NCI-H2081 treated with DMSO at 0.1 percent for 48 hours (cell line): ENCODE measurements around the gene NINJ2.

Source experiments
- DNase-seq: peaks from one replicate; lab custom pipeline; 2025; lab: John Stamatoyannopoulos, UW

Gene NINJ2

DNA sequence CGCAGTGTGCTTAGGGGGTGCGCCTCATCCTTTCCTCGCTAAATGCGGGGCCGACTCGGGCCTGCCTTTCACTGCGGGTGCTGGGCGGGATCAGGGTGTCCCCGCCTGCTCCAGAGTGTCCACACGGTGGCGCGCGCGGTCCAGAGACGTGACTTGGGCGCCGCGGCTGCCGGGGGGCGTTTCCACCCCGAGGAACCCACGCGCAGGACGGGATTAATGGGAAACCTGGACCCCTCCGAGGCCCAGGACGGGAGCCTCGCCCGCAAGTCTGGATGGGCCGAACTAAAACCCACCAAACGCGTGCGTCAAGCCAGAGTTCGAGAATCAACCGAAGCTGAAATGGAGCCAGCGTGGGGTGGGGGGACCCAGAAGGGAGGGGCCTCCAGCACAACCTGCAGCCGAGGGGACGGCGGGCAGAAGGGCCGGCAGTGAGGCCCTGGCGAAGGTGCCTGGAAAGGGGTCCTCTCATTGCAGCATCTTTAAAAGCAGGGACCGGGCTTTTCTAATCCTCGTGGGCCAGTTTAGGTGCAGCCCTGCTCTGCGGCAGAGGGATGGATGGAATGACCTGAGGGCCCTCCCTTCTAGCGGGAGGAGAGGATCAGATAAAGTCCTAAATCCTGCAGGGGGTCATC, 93.3 kb downstream of the NINJ2 start:
- DNase-seq, result no peak

DNA sequence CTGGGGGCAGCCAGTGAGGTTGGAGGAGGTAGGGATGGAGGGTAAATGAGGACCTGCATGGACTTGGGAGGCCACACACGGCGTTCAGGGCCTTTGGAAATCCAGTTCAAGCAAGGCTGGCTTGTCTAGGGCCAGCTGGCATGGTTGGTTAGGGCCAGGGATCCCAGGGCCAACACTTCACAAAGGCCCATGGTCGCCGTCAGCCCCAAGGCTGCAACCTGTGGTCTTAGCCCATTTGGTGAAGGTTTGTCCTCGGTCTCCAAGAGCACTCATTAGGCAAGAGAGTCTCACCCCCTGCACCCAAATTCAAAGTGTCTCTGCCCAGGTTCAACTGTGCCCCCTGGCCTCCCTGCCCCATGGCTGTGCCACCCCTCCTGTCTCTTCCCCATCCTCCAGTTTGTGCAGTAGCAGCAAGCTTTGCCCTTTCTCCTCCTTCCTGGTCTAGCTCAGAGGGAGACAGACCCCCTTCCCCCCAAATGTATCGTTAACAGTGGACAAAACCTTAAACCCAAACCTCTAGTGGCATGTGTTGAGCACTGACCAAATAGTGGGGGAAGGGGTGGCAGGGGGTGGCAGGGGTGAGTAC, 94.1 kb downstream of the NINJ2 start:
- no peak for DNase-seq

DNA sequence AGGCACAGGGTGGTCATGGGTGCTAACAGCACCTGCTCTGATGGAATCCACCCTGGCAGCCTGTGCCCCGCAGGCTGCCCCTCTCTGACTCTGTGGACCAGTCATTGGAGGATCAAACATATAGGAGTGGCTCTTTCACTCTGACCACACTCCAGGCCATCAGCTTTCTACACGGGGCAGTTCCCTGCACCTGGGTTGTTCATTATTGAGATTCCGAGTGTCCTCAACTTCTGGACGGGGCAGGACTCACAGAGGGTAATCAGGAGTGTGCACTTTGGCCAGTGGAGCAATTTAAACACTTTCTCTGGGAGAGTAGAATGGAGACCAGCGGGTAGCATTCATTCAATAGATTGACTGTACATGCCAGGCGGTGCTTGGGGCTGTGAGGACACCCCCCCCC, 94.8 kb downstream of the NINJ2 start:
- no peak for DNase-seq

DNA sequence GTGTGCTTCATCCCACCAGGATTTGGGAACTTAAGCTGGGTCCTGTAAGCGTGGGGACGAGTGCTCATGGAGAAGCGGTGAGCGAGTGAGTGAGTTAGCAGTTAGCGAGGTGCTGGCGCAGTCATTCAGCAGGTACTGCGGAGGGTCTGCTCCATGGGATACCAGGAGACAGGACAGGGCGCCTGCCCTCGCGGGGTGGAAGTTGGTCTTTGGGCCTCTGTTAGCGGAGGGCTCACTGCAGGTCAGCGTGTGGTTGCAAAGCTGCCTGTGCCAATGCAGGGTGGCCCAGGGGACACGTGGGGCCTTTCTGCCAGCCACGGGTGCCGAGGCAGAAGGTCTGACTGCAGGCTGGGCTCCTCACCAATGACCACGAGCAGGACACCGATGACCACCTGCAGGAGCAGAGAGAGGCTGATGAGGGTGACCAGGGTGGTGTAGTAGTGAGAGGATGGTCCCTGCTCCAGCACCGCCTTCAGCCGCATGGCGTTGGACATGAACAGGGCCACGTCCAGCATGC, 97.6 kb downstream of the NINJ2 start:
- no peak for DNase-seq

GRCh38 chr12:565161-565560, 98.1 kb downstream of the NINJ2 start:
- DNase-seq, result no peak

DNA sequence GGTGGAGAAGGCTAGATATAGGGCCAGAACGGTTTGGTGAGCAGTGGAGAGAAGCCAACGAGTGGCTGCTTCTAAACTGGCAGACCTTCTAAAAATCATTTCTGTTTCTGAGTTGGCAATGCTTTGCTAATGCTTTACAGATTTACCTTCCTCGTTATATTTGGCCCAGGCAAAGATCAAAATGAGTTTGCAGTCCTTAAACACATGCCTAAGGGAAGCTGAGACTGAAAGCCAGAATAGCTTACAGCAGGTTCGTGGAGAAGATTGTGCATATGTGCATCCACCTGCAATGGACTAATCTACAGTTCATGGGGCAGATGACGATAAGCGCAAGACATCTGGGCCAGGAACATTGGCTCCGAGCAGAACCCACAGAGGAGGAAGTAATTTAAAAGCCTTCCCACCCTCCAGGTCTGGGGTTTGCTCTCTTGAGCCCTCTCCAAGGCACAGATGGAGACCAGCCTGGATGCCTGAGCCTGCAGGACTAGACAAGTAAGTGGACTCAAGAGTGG, 99.4 kb downstream of the NINJ2 start:
- DNase-seq, result no peak

DNA sequence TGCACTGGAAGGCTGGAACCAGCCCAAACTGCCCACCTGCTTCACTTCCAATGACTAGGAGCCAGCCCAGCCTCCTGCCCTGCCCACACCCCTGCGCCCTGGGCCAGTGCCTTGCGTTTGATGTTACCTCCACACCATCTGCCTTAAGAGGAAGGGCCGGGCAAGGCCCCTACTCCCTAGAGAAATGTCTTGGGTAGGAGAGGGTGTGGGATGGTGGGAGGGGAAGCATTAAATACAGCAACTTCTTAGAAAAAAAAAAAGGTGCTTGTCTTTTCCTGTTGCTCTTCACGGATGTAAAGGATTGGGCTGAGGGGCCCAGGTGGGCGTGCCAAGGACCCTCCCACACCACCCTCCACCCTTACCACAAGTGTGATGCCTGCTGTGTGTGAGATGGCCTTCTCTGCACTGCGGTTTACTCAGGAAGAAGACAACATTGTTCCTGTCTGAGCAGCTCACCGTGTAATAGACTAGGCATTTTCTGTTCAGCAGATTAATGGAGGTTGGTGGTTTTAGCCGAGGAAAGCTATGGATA, 99.9 kb downstream of the NINJ2 start:
- DNase-seq, result no peak

- DNase-seq, result no peak
These were observed 100.6 kb downstream of the NINJ2 start for GRCh38 chr12:562634-563033.

GRCh38 chr12:561908-562593, 101.2 kb downstream of the NINJ2 start:
- DNase-seq, result no peak

DNA sequence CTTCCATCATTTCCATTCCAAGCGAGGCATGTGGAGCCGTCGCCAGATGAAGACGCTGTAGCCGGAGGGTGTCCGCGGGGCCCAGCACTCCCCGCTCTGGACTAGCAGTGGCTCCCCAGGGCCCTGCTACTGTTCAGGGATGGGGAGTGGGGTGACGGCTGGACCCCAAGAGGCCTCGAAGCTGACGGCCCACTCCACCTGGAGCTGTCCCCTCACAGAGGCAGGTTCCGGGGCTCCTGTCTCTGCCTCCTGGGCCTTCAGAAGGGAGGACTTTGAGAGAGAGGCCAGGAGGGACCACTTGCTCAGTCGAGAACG, 101.9 kb downstream of the NINJ2 start:
- DNase-seq, result no peak

DNA sequence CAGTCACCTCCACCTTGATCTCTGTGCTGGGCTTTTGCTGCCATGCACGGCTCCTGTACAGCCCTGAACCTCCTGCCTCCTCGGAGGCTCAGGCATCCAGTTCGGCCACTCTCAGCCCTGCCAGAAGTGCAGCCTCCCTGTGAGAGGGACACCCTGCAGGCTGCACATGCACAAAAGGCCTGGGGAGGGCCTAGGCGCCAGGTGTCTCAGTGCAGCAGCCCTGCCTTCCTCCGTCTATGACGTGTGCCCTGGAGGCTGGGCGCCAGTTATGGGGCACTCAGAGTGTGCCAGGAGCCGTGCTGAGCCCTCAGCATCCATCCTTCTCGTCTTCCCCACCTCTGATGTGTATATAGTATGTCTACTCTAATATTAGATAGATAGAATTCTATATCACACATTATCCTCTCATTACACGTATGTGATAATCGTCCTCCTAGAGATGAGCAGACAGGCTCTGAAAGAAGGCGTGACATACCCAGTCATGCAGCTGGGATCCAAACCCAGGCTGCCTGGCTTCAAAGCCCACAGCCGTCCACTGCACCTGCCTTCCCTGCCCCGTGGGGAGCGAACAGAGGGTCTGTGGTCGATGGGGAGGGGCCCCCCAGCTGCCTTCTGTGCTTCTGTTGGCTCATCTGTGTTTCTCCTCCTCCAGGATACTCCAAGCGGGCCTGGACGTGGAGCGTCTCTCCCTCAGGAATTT, 102.4 kb downstream of the NINJ2 start:
- no peak for DNase-seq

GRCh38 chr12:559906-560455, 103.3 kb downstream of the NINJ2 start:
- DNase-seq, result no peak

DNA sequence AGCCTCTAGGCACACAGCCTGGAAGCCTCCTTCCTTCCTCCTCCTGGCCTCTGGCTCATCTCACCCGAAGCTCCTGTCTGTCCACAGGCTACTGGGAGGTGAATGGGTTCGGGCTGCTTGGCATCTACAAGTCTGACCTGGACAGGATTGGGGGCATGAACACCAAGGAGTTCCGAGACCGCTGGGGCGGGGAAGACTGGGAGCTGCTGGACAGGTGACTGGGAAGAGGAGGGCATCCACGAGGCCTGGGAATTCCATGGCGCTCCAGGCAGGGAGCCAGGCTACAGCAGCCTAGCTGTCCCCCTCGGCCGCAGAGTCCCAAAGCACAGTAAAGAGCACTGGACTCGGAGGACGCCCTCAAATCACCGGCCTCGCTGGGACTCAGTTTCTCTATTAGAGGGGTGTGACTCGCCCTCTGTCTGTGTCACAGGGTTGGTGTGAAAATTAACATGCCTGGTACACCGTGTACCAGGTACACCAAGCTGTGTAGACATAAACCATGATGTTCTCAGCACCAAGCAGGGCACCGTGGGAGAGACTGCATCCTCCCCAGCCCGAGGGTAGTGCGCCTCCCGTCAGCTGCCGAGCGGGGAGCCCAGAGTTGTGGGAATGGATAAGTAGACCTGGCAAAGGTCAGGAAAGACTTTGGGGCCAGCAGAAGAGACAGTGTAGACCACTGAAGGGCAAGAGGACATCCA, 103.9 kb downstream of the NINJ2 start:
- no peak for DNase-seq

- DNase-seq, result no peak
These were observed 104.7 kb downstream of the NINJ2 start for GRCh38 chr12:558580-558979.

GRCh38 chr12:556498-556897, 106.7 kb downstream of the NINJ2 start:
- no peak for DNase-seq

DNA sequence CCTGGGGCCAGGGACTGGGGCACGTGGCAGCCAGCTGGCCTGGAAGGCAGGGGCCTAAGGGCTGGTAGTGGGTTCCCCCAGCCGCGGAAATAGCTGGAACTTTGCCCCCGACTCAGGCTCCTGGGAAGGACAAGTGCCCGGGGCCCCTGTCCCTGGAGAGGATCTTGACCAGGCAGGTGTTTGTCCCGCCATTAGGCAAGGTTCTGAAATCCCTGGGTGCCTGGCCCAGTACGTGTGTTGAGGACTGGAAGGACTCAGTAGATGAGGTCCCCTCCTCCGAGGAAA, 109.3 kb downstream of the NINJ2 start:
- no peak for DNase-seq

DNA sequence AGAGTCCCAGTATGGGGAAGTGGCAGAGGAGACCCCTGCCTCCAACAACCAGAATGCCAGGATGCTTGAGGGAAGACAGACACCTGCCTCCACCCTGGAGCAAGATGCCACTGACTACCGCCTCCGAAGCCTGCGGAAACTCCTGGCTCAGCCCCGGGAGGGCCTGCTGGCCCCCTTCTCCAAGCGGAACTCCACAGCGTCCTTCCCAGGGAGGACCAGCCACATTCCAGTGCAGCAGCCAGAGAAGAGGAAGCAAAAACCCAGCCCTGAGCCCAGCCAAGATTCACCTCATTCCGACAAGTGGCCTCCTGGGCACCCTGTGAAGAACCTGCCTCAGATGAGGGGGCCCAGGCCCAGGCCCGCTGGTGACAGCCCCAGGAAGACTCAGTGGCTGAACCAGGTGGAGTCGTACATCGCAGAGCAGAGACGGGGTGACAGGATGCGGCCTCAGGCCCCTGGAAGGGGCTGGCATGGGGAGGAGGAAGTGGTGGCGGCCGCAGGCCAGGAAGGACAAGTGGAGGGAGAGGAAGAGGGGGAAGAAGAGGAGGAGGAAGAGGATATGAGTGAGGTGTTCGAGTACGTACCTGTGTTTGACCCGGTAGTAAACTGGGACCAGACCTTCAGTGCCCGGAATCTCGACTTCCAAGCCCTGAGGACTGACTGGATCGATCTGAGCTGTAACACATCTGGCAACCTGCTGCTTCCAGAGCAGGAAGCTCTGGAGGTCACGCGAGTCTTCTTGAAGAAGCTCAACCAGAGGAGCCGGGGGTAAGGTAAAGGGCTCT, 109.8 kb downstream of the NINJ2 start:
- no peak for DNase-seq

DNA sequence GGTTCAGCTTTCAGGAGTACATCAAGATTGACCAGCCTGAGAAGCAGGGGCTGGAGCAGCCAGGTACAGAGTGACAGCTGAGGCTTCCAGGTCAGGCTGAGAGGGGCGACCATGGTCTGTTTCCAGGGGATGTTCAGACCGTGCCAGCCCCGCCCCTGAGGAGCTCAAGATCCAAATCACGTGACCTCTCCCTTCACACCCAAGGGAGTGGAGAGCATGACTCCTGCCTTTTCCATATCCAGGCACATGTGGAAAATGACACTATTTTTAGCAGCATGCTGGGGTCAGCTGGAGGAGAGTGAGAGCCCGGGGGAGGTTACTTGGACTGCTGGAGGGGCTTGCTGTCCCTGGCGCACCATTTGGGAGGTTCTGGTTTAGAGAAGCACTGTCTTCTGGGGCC, 110.8 kb downstream of the NINJ2 start:
- DNase-seq, result no peak

- no peak for DNase-seq
These were observed 112.6 kb downstream of the NINJ2 start for GRCh38 chr12:550473-551260.

DNA sequence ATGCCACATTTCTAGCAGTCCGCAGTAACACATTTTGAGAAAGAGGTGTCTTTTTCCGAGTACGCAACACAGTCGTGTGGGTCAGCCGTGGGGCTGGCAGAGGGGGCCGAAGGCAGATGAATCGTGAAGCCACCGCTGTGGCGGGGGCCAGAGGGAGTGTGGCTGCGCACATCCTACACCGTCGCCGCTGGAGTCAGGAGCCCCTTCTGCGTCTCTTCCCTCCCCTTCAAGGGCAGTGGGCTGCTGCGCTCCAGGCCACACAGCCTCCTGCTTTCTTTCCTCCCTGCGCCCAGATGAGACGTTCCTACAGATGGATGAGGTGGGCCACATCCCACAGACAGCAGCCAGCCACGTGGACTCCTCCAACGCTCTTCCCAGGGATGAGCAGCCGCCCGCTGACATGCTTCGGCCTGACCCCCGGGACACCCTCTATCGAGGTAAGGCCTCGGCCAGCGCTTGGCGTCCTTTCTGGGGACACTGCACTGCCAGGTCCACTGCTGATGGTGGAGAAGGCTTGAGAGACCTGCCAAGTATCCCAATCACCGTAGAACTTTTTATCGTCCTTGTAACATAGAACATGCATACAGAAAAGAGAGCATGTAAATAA, 113.7 kb downstream of the NINJ2 start:
- no peak for DNase-seq
